Measurements from ENCODE around the gene IFFO2.
A peak's percentile ranks its signal among the peaks of the same experiment; 100 is the strongest.

IFFO2 gene

GRCh38 chr1:18956193-18957135 lies at the start of gene IFFO2:
Gene IFFO2 (minus strand): TSS chr1:18956676. CDS start chr1:18956332, 344 bp downstream.
- DNase-seq = peak; percentile 86

GRCh38 chr1:19006000-19006399 lies 49.5 kb upstream of the IFFO2 start:
- peak; percentile 55 for DNase-seq

DNA sequence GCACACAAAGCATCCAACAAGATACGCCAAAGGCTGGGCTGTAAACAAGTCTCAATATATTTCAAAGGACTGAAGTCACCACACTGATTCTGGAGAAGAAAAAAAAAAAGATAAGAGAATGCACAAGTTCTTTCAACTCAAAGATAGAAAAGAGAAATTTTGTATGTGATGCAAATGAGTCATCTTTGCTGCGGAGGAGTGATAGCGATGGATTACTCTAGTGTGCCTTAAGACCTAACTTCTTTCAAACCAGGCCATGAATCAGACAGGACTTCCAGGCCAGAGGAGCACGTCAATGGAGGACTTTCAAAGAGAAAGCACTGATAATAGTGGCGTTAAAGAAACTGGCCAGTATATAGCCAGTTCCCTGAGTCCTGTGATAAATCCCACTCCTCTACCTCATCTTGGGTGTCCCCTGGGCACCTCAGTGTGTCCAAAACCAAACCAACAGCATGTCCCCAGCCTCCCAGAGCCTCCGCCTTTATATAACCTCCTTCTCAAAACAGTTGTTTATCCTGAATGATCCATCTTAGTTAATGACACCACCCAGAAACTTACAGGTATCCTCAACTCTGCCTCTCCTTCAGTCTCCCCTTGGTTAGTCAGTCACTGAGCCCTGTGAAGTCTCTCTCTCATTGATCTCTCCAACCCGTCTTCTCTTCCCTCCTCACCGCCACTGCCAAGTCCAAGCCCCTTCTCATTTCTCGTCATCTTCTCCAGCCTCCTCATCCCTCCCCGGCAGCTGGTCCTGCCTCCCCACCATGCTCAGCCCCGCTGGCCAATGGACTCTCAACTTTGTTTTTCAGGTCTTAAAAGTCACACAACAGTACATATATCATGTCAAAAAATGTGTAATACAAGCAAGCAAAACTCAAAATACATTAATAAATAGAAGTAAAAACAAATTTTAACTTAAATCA lies 47.2 kb upstream of the IFFO2 start:
- DNase-seq = no peak

DNA sequence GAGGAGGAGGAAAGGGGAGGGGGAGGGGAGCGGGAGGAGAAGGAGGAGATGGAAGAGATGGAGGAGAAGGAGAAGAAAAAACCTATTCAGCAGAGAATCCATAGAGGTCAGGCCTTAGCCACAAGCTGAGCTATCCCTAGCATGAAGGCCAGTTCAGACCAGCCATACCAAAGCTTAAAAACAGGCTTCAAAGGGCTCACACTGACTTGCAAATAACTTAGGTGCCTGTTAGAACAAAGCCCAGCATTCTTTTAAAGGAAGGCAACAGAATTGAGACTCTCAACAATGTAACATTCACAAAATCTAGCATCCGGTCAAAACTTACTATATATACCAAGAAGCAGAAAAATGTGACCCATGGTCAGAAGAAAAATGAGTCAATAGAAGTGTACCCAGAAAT lies 43.6 kb upstream of the IFFO2 start:
- DNase-seq = no peak

- no peak for DNase-seq
These were observed 42.9 kb upstream of the IFFO2 start for GRCh38 chr1:18999359-18999758.

GRCh38 chr1:18998016-18998724 lies 41.7 kb upstream of the IFFO2 start:
- DNase-seq = no peak

DNA sequence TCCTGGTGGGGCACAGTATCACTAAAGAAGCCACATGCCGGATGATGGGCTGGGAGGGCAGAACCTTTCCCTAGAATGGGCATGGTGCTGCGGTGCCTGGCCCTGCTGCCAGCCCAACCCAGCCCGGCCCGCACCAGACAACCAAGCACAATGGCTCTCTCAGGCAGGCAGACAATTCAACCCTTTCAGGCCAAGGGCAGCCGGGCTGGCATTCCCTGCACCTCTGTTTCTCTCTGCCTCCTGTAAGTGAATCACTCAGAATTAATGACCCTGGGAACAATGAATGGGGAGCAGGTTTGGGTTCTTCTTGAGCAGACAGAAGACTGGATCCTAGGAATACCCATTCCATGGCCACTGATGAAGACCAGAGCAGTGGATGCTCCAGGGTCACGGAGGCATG lies 41.0 kb upstream of the IFFO2 start:
- DNase-seq = no peak

GRCh38 chr1:18996548-18997177 lies 40.2 kb upstream of the IFFO2 start:
- DNase-seq = no peak

DNA sequence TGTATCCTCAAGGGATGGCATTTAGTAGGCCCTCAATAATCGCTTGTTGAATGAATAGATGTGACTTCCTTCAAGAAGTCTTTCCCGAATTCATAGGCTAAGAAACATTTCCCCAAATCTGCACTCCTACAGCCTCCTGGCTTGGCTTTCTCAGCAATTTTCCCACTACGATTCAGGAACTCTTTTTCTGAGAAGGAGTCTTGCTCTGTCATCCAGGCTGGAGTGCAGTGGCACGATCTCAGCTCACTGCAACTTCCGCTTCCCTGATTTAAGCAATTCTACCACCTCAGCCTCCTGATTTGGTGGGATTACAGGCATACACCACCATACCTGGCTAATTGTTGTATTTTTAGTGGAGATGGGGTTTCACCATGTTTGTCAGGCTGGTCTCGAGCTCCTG lies 37.9 kb upstream of the IFFO2 start:
- DNase-seq = no peak

DNA sequence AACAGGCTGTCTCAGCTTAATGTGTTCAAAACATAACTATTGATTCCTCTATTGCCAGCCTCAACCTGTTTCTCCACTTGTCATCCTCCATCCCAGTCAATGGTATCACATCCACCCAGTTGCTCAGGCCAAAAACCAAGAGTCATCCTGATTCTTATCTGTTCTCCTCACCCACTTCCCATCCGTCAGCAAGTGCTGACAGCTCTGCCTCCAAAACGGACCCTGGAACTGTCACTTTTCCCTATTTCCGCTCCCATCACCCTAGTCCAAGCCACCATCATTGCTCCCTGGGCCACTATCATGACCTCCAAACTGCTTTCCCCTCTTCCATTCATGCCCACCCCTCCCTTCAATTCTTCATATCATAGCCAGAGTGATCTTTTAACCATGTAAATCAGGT lies 36.2 kb upstream of the IFFO2 start:
- no peak for DNase-seq

DNA sequence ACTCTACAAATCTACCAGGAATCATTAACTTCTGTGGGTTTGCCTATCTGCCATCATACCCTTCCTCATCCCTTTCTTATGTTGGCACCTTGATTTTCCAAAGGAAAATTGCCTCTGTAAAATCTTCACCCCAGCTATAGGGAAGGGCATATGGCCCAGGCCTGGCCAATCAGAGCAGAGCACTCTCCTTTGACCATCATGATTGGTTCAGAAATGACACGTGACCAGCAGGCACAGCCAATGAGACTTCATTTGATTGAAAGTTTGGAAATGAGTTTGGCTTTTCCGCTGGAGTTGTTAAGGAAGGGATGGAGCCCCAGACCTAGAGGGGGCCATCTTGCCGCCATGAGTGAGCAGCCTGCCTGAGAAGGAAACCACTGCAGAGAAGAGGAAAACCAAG lies 35.1 kb upstream of the IFFO2 start:
- no peak for DNase-seq

- DNase-seq = no peak
These were observed 33.4 kb upstream of the IFFO2 start for GRCh38 chr1:18989896-18990295.

DNA sequence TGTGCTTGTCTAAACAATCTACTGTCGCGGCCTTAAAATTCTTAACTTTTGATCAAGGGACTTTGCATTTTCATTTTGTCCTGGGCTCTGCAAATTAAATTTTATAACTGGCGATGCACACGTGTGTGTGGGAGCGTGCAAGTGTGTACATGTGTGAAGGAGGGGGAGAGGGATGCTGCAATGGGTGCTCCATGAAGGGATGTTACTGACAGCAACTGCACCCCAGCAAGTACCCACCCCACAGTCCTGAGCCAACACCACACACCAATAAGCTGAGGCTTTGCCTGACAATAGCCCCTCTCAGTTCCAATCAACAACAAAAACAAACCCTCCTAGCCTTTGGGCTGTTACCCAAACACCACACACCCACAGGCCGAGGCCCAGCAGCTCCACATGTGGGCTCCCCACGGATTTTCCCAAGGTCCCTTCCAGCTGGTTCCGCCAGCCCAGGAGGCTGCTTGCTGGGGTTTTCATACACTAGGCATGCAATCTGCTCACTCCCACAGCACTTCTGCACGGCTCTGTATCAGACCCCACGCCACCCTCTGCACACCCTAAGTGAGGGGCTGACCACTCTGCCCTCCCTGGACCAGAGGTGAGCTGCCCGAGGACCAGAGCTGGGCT lies 32.8 kb upstream of the IFFO2 start:
- no peak for DNase-seq

GRCh38 chr1:18981242-18981641 lies 24.8 kb upstream of the IFFO2 start:
- DNase-seq = no peak

GRCh38 chr1:18978706-18979105 lies 22.2 kb upstream of the IFFO2 start:
- DNase-seq = no peak

DNA sequence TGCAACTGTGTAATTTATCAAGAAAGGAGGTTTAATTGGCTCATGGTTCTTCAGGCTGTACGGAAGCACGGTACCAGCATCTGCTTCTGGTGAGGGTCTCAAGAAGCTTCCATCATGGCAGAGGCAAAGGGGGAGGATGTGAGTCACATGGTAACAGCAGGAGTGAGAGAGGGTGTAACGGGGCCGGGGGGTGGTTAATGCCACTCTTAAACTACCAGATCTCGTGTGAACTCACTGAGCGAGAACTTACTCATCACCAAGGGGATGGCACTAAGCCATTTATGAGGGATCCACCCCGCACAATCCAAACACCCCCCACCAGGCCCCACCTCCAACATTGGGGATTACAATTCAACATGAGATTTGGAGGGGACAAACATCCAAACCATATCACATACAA lies 21.0 kb upstream of the IFFO2 start:
- no peak for DNase-seq

GRCh38 chr1:18976096-18976495 lies 19.6 kb upstream of the IFFO2 start:
- DNase-seq = no peak

GRCh38 chr1:18974606-18975005 lies 18.1 kb upstream of the IFFO2 start:
- DNase-seq = no peak

- DNase-seq = no peak
These were observed 17.5 kb upstream of the IFFO2 start for GRCh38 chr1:18974005-18974404.

DNA sequence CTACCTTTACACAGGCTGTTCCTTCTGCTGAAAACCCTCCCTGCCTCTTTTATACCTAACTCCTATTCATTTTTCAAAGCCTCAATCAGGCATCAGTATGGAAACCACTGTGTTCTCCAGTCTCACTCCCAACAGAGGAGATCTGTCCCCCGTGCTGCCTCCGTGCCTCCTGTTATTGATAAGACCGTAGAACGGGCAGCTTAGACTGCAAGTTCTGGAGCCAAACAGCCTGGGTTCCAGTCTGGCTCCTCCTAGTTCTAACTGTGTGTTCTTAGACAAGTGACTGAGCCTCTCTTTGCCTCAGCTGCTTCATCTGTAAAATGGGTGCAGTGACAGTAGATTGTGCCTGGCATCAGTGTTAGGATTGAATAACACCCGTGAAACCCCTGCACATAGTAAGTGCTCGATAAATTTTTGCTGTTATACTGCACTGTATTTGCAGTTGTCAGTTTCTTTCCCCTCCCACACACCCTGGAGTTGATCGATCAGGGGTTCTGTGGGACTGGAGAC lies 17.0 kb upstream of the IFFO2 start:
- no peak for DNase-seq

- no peak for DNase-seq
These were observed 16.5 kb upstream of the IFFO2 start for GRCh38 chr1:18972991-18973390.

- no peak for DNase-seq
These were observed 16.1 kb upstream of the IFFO2 start for GRCh38 chr1:18972531-18972930.

All from NCI-H2029 (cell line).